H9 (cell line): ENCODE results near the gene BCL11B. TPM values are rescaled to one million over a fixed set of nuclear protein-coding genes. Genes with fewer than 3 reads are reported as not detected.

Experiments used
- DNase-seq: peaks from one replicate; pipeline ENCODE4 v3.0.0-alpha.2; 2017
- H2AFZ ChIP-seq: one replicate; pipeline ENCODE4 v1.6.1; 2013; ENCODE audit warnings: mild to moderate bottlenecking, low read length, control low read depth, moderate library complexity
- H2AK5ac ChIP-seq: 2 replicates; pipeline ENCODE4 v1.6.1; 2013; ENCODE audit warnings: low read length, control low read depth, mixed read lengths; ENCODE audit not compliant: insufficient read length
- H2BK120ac ChIP-seq: one replicate; pipeline ENCODE4 v1.6.1; 2013; ENCODE audit warnings: low read depth, mild to moderate bottlenecking, low read length, control low read depth, inconsistent platforms; ENCODE audit not compliant: poor library complexity, severe bottlenecking
- H2BK12ac ChIP-seq: 2 replicates; pipeline ENCODE4 v1.6.1; 2013; ENCODE audit warnings: low read length, control low read depth, mixed read lengths, low read depth; ENCODE audit not compliant: insufficient read length
- H2BK15ac ChIP-seq: 2 replicates; pipeline ENCODE4 v1.6.1; 2013; ENCODE audit warnings: low read depth, low read length, control low read depth
- H2BK20ac ChIP-seq: one replicate; pipeline ENCODE4 v1.6.1; 2013; ENCODE audit warnings: low read depth, mild to moderate bottlenecking, low read length, control low read depth, inconsistent platforms; ENCODE audit not compliant: poor library complexity, severe bottlenecking
- H2BK5ac ChIP-seq: 2 replicates; pipeline ENCODE4 v1.6.1; 2013; ENCODE audit warnings: low read length, control low read depth, mixed read lengths; ENCODE audit not compliant: insufficient read length
- H3K14ac ChIP-seq: 2 replicates; pipeline ENCODE4 v1.6.1; 2013; ENCODE audit warnings: low read length, control low read depth; ENCODE audit not compliant: insufficient read depth
- H3K18ac ChIP-seq: 2 replicates; pipeline ENCODE4 v1.6.1; 2013; ENCODE audit warnings: low read depth, mild to moderate bottlenecking, mixed read lengths, low read length, control low read depth; ENCODE audit not compliant: insufficient read length
- H3K23ac ChIP-seq: 2 replicates; pipeline ENCODE4 v1.6.1; 2013; ENCODE audit warnings: low read length, control low read depth, mixed read lengths, low read depth; ENCODE audit not compliant: insufficient read length
- H3K23me2 ChIP-seq: 2 replicates; pipeline ENCODE4 v1.6.1; 2013; ENCODE audit warnings: low read depth, mild to moderate bottlenecking, mixed read lengths, low read length, control low read depth; ENCODE audit not compliant: insufficient read length, poor library complexity, severe bottlenecking
- H3K27ac ChIP-seq: 2 replicates; pipeline ENCODE4 v1.5.1; 2013; ENCODE audit warnings: low read length, control low read depth, mixed read lengths, low read depth; ENCODE audit not compliant: insufficient read length
- H3K27me3 ChIP-seq: 2 replicates; pipeline ENCODE4 v1.6.1; 2013; ENCODE audit warnings: low read length, control low read depth, inconsistent platforms; ENCODE audit not compliant: insufficient read depth
- H3K4ac ChIP-seq: 2 replicates; pipeline ENCODE4 v1.6.1; 2013; ENCODE audit warnings: low read depth, mild to moderate bottlenecking, control low read depth, inconsistent platforms, low read length, moderate library complexity
- H3K4me1 ChIP-seq: 2 replicates; pipeline ENCODE4 v1.6.1; 2013; ENCODE audit warnings: low read length, control low read depth, inconsistent platforms; ENCODE audit not compliant: insufficient read depth
- H3K4me2 ChIP-seq: 2 replicates; pipeline ENCODE4 v1.6.1; 2013; ENCODE audit warnings: low read length, control low read depth, mixed read lengths; ENCODE audit not compliant: insufficient read length, insufficient read depth
- H3K56ac ChIP-seq: 2 replicates; pipeline ENCODE4 v1.6.1; 2013; ENCODE audit warnings: low read depth, mild to moderate bottlenecking, mixed read lengths, low read length, control low read depth; ENCODE audit not compliant: insufficient read length
- H3K79me1 ChIP-seq: 2 replicates; pipeline ENCODE4 v1.6.1; 2013; ENCODE audit warnings: low read depth, mild to moderate bottlenecking, moderate library complexity, low read length, control low read depth, inconsistent platforms; ENCODE audit not compliant: insufficient read depth, poor library complexity, severe bottlenecking
- H3K79me2 ChIP-seq: 2 replicates; pipeline ENCODE4 v1.6.1; 2013; ENCODE audit warnings: low read length, control low read depth, inconsistent platforms; ENCODE audit not compliant: insufficient read depth
- H3K9ac ChIP-seq: 2 replicates; pipeline ENCODE4 v1.6.1; 2013; ENCODE audit warnings: low read length, control low read depth, mixed read lengths; ENCODE audit not compliant: insufficient read length; ENCODE audit errors: extremely low read depth
- H3K9me3 ChIP-seq: one replicate; pipeline ENCODE4 v1.6.1; 2013; ENCODE audit warnings: low read depth, low read length, inconsistent platforms; ENCODE audit not compliant: control insufficient read depth
- H3T11ph ChIP-seq: one replicate; pipeline ENCODE4 v1.6.1; 2013; ENCODE audit warnings: mild to moderate bottlenecking, low read length, control low read depth, inconsistent platforms
- H4K20me1 ChIP-seq: one replicate; pipeline ENCODE4 v1.6.1; 2013; ENCODE audit not compliant: control insufficient read depth, insufficient read length, insufficient read depth
- H4K5ac ChIP-seq: 2 replicates; pipeline ENCODE4 v1.6.1; 2013; ENCODE audit warnings: low read depth, mild to moderate bottlenecking, mixed read lengths, low read length, control low read depth; ENCODE audit not compliant: insufficient read length
- H4K8ac ChIP-seq: replicated peaks from 2 replicates; pipeline ENCODE4 v1.6.1; 2013; ENCODE audit warnings: low read length, control low read depth, mixed read lengths, low read depth; ENCODE audit not compliant: insufficient read length
- H4K91ac ChIP-seq: 2 replicates; pipeline ENCODE4 v1.6.1; 2013; ENCODE audit warnings: low read depth, mild to moderate bottlenecking, moderate library complexity, mixed read lengths, low read length, control low read depth; ENCODE audit not compliant: insufficient read length
- H3K27ac Mint-ChIP-seq, 3 experiments: 2 replicates in 2 of 3; 3 replicates in 1 of 3; pipeline ENCODE4 v1.8.0; 2020 to 2021; ENCODE audit warnings: mixed read lengths in 3 of 3, mild to moderate bottlenecking in 1 of 3, moderate library complexity in 1 of 3
- H3K27me3 Mint-ChIP-seq: 2 replicates; pipeline ENCODE4 v1.8.0; 2021; ENCODE audit warnings: low read depth, mild to moderate bottlenecking, moderate library complexity, mixed read lengths
- H3K36me3 Mint-ChIP-seq, 3 experiments: 2 replicates in 2 of 3; 3 replicates in 1 of 3; pipeline ENCODE4 v1.8.0; 2020 to 2021; ENCODE audit warnings: low read depth in 3 of 3, mixed read lengths in 3 of 3; ENCODE audit not compliant: insufficient read depth in 1 of 3
- H3K4me1 Mint-ChIP-seq, 2 experiments: 2 replicates each; pipeline ENCODE4 v1.8.0; 2020; ENCODE audit warnings: mixed read lengths in 2 of 2
- H3K4me3 Mint-ChIP-seq, 2 experiments: 2 replicates in 1 of 2; 3 replicates in 1 of 2; pipeline ENCODE4 v1.8.0; 2020 to 2021; ENCODE audit warnings: mild to moderate bottlenecking in 2 of 2, mixed read lengths in 2 of 2, moderate library complexity in 1 of 2
- H3K9me3 Mint-ChIP-seq, 2 experiments: 2 replicates in 1 of 2; 3 replicates in 1 of 2; pipeline ENCODE4 v1.8.0; 2020; ENCODE audit warnings: mild to moderate bottlenecking in 2 of 2, mixed read lengths in 2 of 2, moderate library complexity in 1 of 2
- CTCF ChIP-seq: fragments of 200-600 bp; sonication (generic); conservative IDR thresholded peaks from 3 replicates; pipeline ENCODE4 v1.8.0; 2021; ENCODE audit warnings: antibody characterized with exemption, mild to moderate bottlenecking
- WGBS: extraction: QIAGEN DNeasy Blood & Tissue Kit; methylation state at CpG from one replicate; pipeline ENCODE4 v1.1.7; 2013; ENCODE audit warnings: missing lambda C conversion rate, low lambda C conversion rate, mixed read lengths; ENCODE audit not compliant: insufficient read length; ENCODE audit errors: extremely low coverage; 5-methylcytosine and 5-hydroxymethylcytosine counted together
- total RNA-seq: library from RNA; stranded (reverse); gene quantifications from 2 replicates; pipeline ENCODE4 v1.2.1, GENCODE V29; 2021

The BCL11B gene
- total RNA-seq, 1 experiment from 2014 or later = 4.9 TPM

- H3K27me3 ChIP-seq = no peaks in the 10 kb centered on the region
- no peak for DNase-seq
- H3K27ac ChIP-seq = no peak overlapping the region
- no peak overlapping the region for H2BK20ac ChIP-seq
- no CpG with 5 or more reads among the region's 7 CpGs for WGBS
- no peak overlapping the region for H2AFZ ChIP-seq
- H3K79me2 ChIP-seq = no peaks in the 10 kb centered on the region; the same call in 1 of the 2 replicates
- H3K9me3 ChIP-seq = no peaks in the 10 kb centered on the region
- no peak overlapping the region for H4K91ac ChIP-seq
- H3K4me2 ChIP-seq = no peak overlapping the region
- peaks cover 5% of the 10 kb centered on the region for H3K23me2 ChIP-seq
- no peak overlapping the region for H3K23ac ChIP-seq
- H3K79me1 ChIP-seq = no peaks in the 10 kb centered on the region
- H3K4me3 Mint-ChIP-seq = no peak overlapping the region
- H3K27ac Mint-ChIP-seq = peak overlapping the region in 2 of 3 experiments; percentile 2 to 6; a peak in 2 of 7 replicates
- H3K9me3 Mint-ChIP-seq = no peaks in the 10 kb centered on the region; a peak in 1 of 5 replicates
- no peaks in the 10 kb centered on the region for H3K36me3 Mint-ChIP-seq
- H2BK5ac ChIP-seq = no peak overlapping the region
- H3T11ph ChIP-seq = no peak overlapping the region
- H2BK15ac ChIP-seq = no peak overlapping the region
- no peak overlapping the region for H4K8ac ChIP-seq
- H2AK5ac ChIP-seq = no peak overlapping the region
- no peak overlapping the region for H2BK12ac ChIP-seq
- TF ChIP-seq CTCF = no peak
- H3K56ac ChIP-seq = no peak overlapping the region
- peaks cover 26% of the 10 kb centered on the region for H3K4me1 ChIP-seq
- H3K18ac ChIP-seq = no peak overlapping the region
- no peak overlapping the region for H2BK120ac ChIP-seq
- H4K20me1 ChIP-seq = no peaks in the 10 kb centered on the region
- peaks cover 69 to 90% of the 10 kb centered on the region in 2 experiments for H3K4me1 Mint-ChIP-seq
- H3K14ac ChIP-seq = no peak overlapping the region
- no peak overlapping the region for H3K4ac ChIP-seq
- H3K9ac ChIP-seq = no peak overlapping the region
- H3K27me3 Mint-ChIP-seq = no peaks in the 10 kb centered on the region; the same call in 1 of the 2 replicates
- H4K5ac ChIP-seq = no peak overlapping the region
These were observed 32.3 kb downstream of the BCL11B start for GRCh38 chr14:99239661-99240092.
